SK-N-SH treated with all-trans-retinoic acid at 6 μM for 48 hours (cell line): ENCODE data around the gene C6orf120.

ENCODE experiments used
- GLIS3 ChIP-seq: fragments of 250-450 bp; sonication (Bioruptor Pico); IDR thresholded peaks from 2 replicates; pipeline ENCODE4 v1.5.0; 2020; ENCODE audit warnings: mild to moderate bottlenecking, moderate library complexity
- OSR1 ChIP-seq: fragments of 250-450 bp; sonication (Bioruptor Pico); IDR thresholded peaks from 2 replicates; pipeline ENCODE4 v1.8.0; 2022; ENCODE audit warnings: moderate library complexity, mild to moderate bottlenecking, inconsistent platforms
- PATZ1 ChIP-seq: fragments of 250-450 bp; sonication (Bioruptor Pico); IDR thresholded peaks from 2 replicates; pipeline ENCODE4 v1.8.0; 2020; ENCODE audit warnings: mild to moderate bottlenecking, moderate library complexity, borderline replicate concordance
- TSHZ2 ChIP-seq: fragments of 250-450 bp; sonication (Bioruptor Pico); IDR thresholded peaks from 2 replicates; pipeline ENCODE4 v1.5.0; 2020; ENCODE audit warnings: mild to moderate bottlenecking, moderate library complexity
- ZFP3 ChIP-seq: fragments of 250-450 bp; sonication (Bioruptor Pico); IDR thresholded peaks from 2 replicates; pipeline ENCODE4 v1.5.0; 2020; ENCODE audit warnings: mild to moderate bottlenecking, moderate library complexity
- ZFP30 ChIP-seq: fragments of 450-650 bp; formaldehyde crosslinking; IDR thresholded peaks from 2 replicates; pipeline ENCODE4 v1.5.0; 2022; ENCODE audit warnings: mild to moderate bottlenecking, moderate library complexity
- ZNF70 ChIP-seq: fragments of 450-650 bp; formaldehyde crosslinking; IDR thresholded peaks from 2 replicates; pipeline ENCODE4 v1.5.0; 2020; ENCODE audit warnings: mild to moderate bottlenecking, moderate library complexity
- TF ChIP-seq, protein P1 (sequence below): fragments of 250-450 bp; sonication (Bioruptor Pico); IDR thresholded peaks from 2 replicates; pipeline ENCODE4 v1.8.0; 2021; ENCODE audit warnings: low read depth, mild to moderate bottlenecking, moderate library complexity, borderline replicate concordance

DNA sequence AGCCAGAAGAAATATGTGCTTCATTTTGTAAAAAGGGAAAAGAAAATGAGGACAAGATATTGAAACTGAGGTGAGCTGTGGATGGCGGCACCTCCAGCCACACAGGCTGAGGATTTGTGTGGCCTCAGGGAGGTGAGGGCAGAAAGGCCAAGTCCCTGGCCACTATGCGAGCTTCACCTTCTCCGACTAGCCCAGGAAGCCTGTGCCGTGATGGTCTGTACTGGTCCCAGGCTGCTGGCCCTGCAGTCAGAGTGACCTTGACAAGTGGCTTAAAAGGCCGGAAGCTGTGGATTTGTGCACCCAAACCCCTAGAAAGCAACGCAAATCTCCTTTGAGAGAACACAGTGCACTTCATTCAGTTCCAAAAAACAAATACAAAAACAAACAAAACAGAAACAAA is 48.2 kb upstream of the C6orf120 start:
- TF ChIP-seq ZNF70 (CRISPR knock-in tag) (no peak), TSHZ2 (CRISPR knock-in tag) (no peak), GLIS3 (CRISPR knock-in tag) (no peak), ZFP3 (CRISPR knock-in tag) (no peak), PATZ1 (CRISPR knock-in tag) (no peak), OSR1 (CRISPR knock-in tag) (no peak), ZFP30 (CRISPR knock-in tag) (no peak)
- TF ChIP-seq, protein P1, sequence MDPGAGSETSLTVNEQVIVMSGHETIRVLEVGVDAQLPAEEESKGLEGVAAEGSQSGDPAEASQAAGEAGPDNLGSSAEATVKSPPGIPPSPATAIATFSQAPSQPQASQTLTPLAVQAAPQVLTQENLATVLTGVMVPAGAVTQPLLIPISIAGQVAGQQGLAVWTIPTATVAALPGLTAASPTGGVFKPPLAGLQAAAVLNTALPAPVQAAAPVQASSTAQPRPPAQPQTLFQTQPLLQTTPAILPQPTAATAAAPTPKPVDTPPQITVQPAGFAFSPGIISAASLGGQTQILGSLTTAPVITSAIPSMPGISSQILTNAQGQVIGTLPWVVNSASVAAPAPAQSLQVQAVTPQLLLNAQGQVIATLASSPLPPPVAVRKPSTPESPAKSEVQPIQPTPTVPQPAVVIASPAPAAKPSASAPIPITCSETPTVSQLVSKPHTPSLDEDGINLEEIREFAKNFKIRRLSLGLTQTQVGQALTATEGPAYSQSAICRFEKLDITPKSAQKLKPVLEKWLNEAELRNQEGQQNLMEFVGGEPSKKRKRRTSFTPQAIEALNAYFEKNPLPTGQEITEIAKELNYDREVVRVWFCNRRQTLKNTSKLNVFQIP (CRISPR knock-in tag): no peak
